Measurements from ENCODE around the gene MGMT.

DNA sequence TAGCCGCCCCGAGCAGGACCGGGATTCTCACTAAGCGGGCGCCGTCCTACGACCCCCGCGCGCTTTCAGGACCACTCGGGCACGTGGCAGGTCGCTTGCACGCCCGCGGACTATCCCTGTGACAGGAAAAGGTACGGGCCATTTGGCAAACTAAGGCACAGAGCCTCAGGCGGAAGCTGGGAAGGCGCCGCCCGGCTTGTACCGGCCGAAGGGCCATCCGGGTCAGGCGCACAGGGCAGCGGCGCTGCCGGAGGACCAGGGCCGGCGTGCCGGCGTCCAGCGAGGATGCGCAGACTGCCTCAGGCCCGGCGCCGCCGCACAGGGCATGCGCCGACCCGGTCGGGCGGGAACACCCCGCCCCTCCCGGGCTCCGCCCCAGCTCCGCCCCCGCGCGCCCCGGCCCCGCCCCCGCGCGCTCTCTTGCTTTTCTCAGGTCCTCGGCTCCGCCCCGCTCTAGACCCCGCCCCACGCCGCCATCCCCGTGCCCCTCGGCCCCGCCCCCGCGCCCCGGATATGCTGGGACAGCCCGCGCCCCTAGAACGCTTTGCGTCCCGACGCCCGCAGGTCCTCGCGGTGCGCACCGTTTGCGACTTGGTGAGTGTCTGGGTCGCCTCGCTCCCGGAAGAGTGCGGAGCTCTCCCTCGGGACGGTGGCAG lies at the start of gene MGMT:
- TF ChIP-seq, protein P1, sequence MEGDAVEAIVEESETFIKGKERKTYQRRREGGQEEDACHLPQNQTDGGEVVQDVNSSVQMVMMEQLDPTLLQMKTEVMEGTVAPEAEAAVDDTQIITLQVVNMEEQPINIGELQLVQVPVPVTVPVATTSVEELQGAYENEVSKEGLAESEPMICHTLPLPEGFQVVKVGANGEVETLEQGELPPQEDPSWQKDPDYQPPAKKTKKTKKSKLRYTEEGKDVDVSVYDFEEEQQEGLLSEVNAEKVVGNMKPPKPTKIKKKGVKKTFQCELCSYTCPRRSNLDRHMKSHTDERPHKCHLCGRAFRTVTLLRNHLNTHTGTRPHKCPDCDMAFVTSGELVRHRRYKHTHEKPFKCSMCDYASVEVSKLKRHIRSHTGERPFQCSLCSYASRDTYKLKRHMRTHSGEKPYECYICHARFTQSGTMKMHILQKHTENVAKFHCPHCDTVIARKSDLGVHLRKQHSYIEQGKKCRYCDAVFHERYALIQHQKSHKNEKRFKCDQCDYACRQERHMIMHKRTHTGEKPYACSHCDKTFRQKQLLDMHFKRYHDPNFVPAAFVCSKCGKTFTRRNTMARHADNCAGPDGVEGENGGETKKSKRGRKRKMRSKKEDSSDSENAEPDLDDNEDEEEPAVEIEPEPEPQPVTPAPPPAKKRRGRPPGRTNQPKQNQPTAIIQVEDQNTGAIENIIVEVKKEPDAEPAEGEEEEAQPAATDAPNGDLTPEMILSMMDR (IDR thresholded peaks at IDR 0.05): no peak
- TF ChIP-seq POLR2A (IDR thresholded peaks at IDR 0.05): peak; percentile 33 to 74
